Measurements from ENCODE around the gene PLA2G2F. TPM values are rescaled to one million over a fixed set of nuclear protein-coding genes. Genes with fewer than 3 reads are reported as not detected.

Gene PLA2G2F
- total and polyA plus RNA-seq, 2 experiments from 2014 or later = not detected

GRCh38 chr1:20090119-20090518, 49.0 kb upstream of the PLA2G2F start:
- peaks cover 9% of the 10 kb centered on the region for H3K36me3 Mint-ChIP-seq (ENCODE audit: low read depth)
- H3K27ac ChIP-seq (ENCODE audit: low read depth) = no peak overlapping the region
- H3K4me1 ChIP-seq (ENCODE audit: insufficient read depth) = no peaks in the 10 kb centered on the region
- H2AFZ ChIP-seq = no peak overlapping the region; the same call in 1 of the 2 replicates
- no peaks in the 10 kb centered on the region for H4K20me1 ChIP-seq (replicated peaks; ENCODE audit: insufficient read depth)
- no peaks in the 10 kb centered on the region for H3K79me2 ChIP-seq (replicated peaks; ENCODE audit: insufficient read depth)
- no peaks in the 10 kb centered on the region for H3K9me2 ChIP-seq (ENCODE audit: insufficient read depth)
- ATAC-seq (no peak), DNase-seq (ENCODE audit: low spot score) (no peak)
- no peaks in the 10 kb centered on the region for H3K27me3 Mint-ChIP-seq (ENCODE audit: insufficient read depth, low read depth, poor library complexity)
- H3K9me3 Mint-ChIP-seq = peaks cover 37% of the 10 kb centered on the region
- no peak overlapping the region for H3K4me3 Mint-ChIP-seq
- no peaks in the 10 kb centered on the region for H3F3A ChIP-seq (replicated peaks; ENCODE audit: low read depth)
- H3K27ac Mint-ChIP-seq = no peak overlapping the region
- TF ChIP-seq ZNF114 (CRISPR knock-in tag; IDR thresholded peaks at IDR 0.05) (no peak), NANOG (IDR thresholded peaks at IDR 0.05; ENCODE audit: borderline replicate concordance) (no peak), EZH2phosphoT487 (IDR thresholded peaks at IDR 0.05; ENCODE audit: unreplicated experiment) (no peak)
- no peaks in the 10 kb centered on the region for H3K27me3 ChIP-seq (ENCODE audit: insufficient read depth)
- H3K36me3 ChIP-seq (ENCODE audit: insufficient read depth) = no peaks in the 10 kb centered on the region
- H3K4me1 Mint-ChIP-seq = peaks cover 3% of the 10 kb centered on the region; the same call in 2 of the 3 replicates
- no peak overlapping the region for H3K4me3 ChIP-seq
- H3K4me2 ChIP-seq = no peak overlapping the region

GRCh38 chr1:20090641-20091040, 48.5 kb upstream of the PLA2G2F start:
- Histone ChIP-seq H3K4me1 (ENCODE audit: insufficient read depth) (no peaks in the 10 kb centered on the region), H3K36me3 (ENCODE audit: insufficient read depth) (no peaks in the 10 kb centered on the region), H3K4me3 (no peak overlapping the region), H3K4me2 (no peak overlapping the region), H3K79me2 (replicated peaks; ENCODE audit: insufficient read depth) (no peaks in the 10 kb centered on the region), H3K27ac (ENCODE audit: low read depth) (no peak overlapping the region), H3K27me3 (ENCODE audit: insufficient read depth) (no peaks in the 10 kb centered on the region), H4K20me1 (replicated peaks; ENCODE audit: insufficient read depth) (no peaks in the 10 kb centered on the region), H2AFZ (no peak overlapping the region), H3K9me2 (ENCODE audit: insufficient read depth) (no peaks in the 10 kb centered on the region), H3F3A (replicated peaks; ENCODE audit: low read depth) (no peaks in the 10 kb centered on the region)
- H3K9me3 Mint-ChIP-seq = peaks cover 42% of the 10 kb centered on the region
- H3K4me3 Mint-ChIP-seq = no peak overlapping the region
- DNase-seq (ENCODE audit: low spot score) = no peak
- no peaks in the 10 kb centered on the region for H3K27me3 Mint-ChIP-seq (ENCODE audit: insufficient read depth, low read depth, poor library complexity)
- TF ChIP-seq NANOG (IDR thresholded peaks at IDR 0.05; ENCODE audit: borderline replicate concordance) = no peak
- TF ChIP-seq JUNB (IDR thresholded peaks at IDR 0.05; ENCODE audit: unreplicated experiment) = no peak
- no peak for TF ChIP-seq ZNF462 (CRISPR knock-in tag; IDR thresholded peaks at IDR 0.05)
- TF ChIP-seq REST (IDR thresholded peaks at IDR 0.05; ENCODE audit: unreplicated experiment) = no peak
- TF ChIP-seq STAT1 (IDR thresholded peaks at IDR 0.05; ENCODE audit: unreplicated experiment) = no peak
- no peak for ATAC-seq
- H3K4me1 Mint-ChIP-seq = peaks cover 3% of the 10 kb centered on the region; the same call in 2 of the 3 replicates
- H3K36me3 Mint-ChIP-seq (ENCODE audit: low read depth) = peaks cover 13% of the 10 kb centered on the region
- H3K27ac Mint-ChIP-seq = no peak overlapping the region
